HEK293T (cell line): ENCODE data around the gene WNT8B.

ENCODE experiments used
- ARNT ChIP-seq: fragments of 450-650 bp; IDR thresholded peaks from 2 replicates; pipeline ENCODE4 v1.6.1; 2017; ENCODE audit warnings: mild to moderate bottlenecking
- ELF4 ChIP-seq: fragments of 450-650 bp; IDR thresholded peaks from 2 replicates; pipeline ENCODE4 v1.6.1; 2017; ENCODE audit warnings: antibody characterized with exemption
- L3MBTL2 ChIP-seq: fragments of 450-650 bp; conservative IDR thresholded peaks from 2 replicates; pipeline ENCODE4 v1.6.1; 2016; ENCODE audit warnings: mild to moderate bottlenecking
- SP1 ChIP-seq: fragments of 450-650 bp; IDR thresholded peaks from 2 replicates; pipeline ENCODE4 v1.6.1; 2017
- SUZ12 ChIP-seq: fragments of 450-650 bp; IDR thresholded peaks from 2 replicates; pipeline ENCODE4 v1.6.1; 2016; ENCODE audit warnings: mild to moderate bottlenecking

GRCh38 chr10:100518761-100519241, 56.0 kb downstream of the WNT8B start:
- TF ChIP-seq L3MBTL2 (no peak), SP1 (no peak), SUZ12 (no peak), ARNT (no peak), ELF4 (no peak)
